PC-9 (cell line): ENCODE data around the gene GATAD2A. TPM values are rescaled to one million over a fixed set of nuclear protein-coding genes. Genes with fewer than 3 reads are reported as not detected.

ENCODE experiments used
- BruUV-seq: library from RNA; stranded (reverse); fragments of 400-500 nt; replicated peaks from 2 replicates; lab custom pipeline; 2021; lab: Mats Ljungman, UMichigan
- CTCF ChIA-PET: fragments of 300-600 bp; sonication (Branson Sonifier 250); formaldehyde crosslinking; loops from one replicate; lab custom pipeline; 2022; ENCODE audit warnings: antibody characterized with exemption; lab: Charles Lee
- POLR2A ChIA-PET: fragments of 300-600 bp; sonication (Branson Sonifier 250); formaldehyde crosslinking; loops from one replicate; lab custom pipeline; 2022; ENCODE audit warnings: antibody characterized with exemption; ENCODE audit not compliant: unreplicated experiment; lab: Charles Lee
- DNase-seq, 2 experiments: peaks; one replicate each; pipeline versions ENCODE4 v3.0.0 to v3.0.0-alpha.2; 2015 to 2022; ENCODE audit warnings: mixed read lengths in 1 of 2
- H2AFZ ChIP-seq: fragments of 200-600 bp; sonication (generic); 2 replicates; pipeline ENCODE4 v1.8.1; 2017; ENCODE audit warnings: antibody characterized with exemption
- H3F3A ChIP-seq: fragments of 200-600 bp; sonication (generic); 2 replicates; pipeline ENCODE4 v1.8.1; 2017; ENCODE audit warnings: antibody characterized with exemption, mild to moderate bottlenecking, low read depth; ENCODE audit not compliant: insufficient read depth
- H3K27ac ChIP-seq: fragments of 200-600 bp; sonication (generic); 2 replicates; pipeline ENCODE4 v1.6.1; 2016; ENCODE audit warnings: mixed run types
- H3K27me3 ChIP-seq: fragments of 200-600 bp; sonication (generic); 2 replicates; pipeline ENCODE4 v1.6.1; 2016; ENCODE audit warnings: low read depth, mixed run types; ENCODE audit not compliant: insufficient read depth
- H3K36me3 ChIP-seq: fragments of 200-600 bp; sonication (generic); 2 replicates; pipeline ENCODE4 v1.6.1; 2016; ENCODE audit warnings: low read depth, mixed run types
- H3K4me1 ChIP-seq: fragments of 200-600 bp; sonication (generic); replicated peaks from 2 replicates; pipeline ENCODE4 v1.6.1; 2016; ENCODE audit warnings: mixed run types; ENCODE audit not compliant: insufficient read depth
- H3K4me2 ChIP-seq: fragments of 200-600 bp; sonication (generic); 2 replicates; pipeline ENCODE4 v1.6.1; 2017; ENCODE audit warnings: mixed run types
- H3K4me3 ChIP-seq: fragments of 200-600 bp; sonication (generic); 2 replicates; pipeline ENCODE4 v1.6.1; 2016; ENCODE audit warnings: mixed run types
- H3K79me2 ChIP-seq: fragments of 200-600 bp; sonication (generic); 2 replicates; pipeline ENCODE4 v1.6.1; 2017; ENCODE audit warnings: low read depth, mixed run types
- H3K9me2 ChIP-seq: fragments of 200-600 bp; sonication (generic); 2 replicates; pipeline ENCODE4 v1.8.1; 2017; ENCODE audit warnings: mild to moderate bottlenecking; ENCODE audit not compliant: insufficient read depth
- H3K9me3 ChIP-seq: fragments of 200-600 bp; sonication (generic); 2 replicates; pipeline ENCODE4 v1.8.1; 2016; ENCODE audit warnings: low read depth; ENCODE audit not compliant: insufficient read depth
- H4K20me1 ChIP-seq: fragments of 200-600 bp; sonication (generic); 2 replicates; pipeline ENCODE4 v1.8.1; 2017; ENCODE audit not compliant: insufficient read depth
- EZH2 ChIP-seq: fragments of 200-600 bp; sonication (generic); IDR thresholded peaks from 2 replicates; pipeline ENCODE4 v1.8.0; 2017; ENCODE audit warnings: antibody characterized with exemption, low read depth
- intact Hi-C: fragments of 100-400 bp; cut with micrococcal nuclease; formaldehyde crosslinking; loops from one replicate; pipeline ENCODE4 v1.10.0; 2022; ENCODE audit not compliant: unreplicated experiment
- total RNA-seq: library from RNA; stranded (reverse); gene quantifications from 2 replicates; pipeline ENCODE4 v1.2.3, GENCODE V29; 2021
- TF ChIP-seq, protein P1 (sequence below): fragments of 200-600 bp; sonication (generic); conservative IDR thresholded peaks from 2 replicates; pipeline ENCODE4 v1.6.1; 2017; ENCODE audit warnings: mixed run types, antibody characterized with exemption, mild to moderate bottlenecking, moderate library complexity

GATAD2A gene
- total RNA-seq, 1 experiment from 2014 or later, result 129 TPM

DNA sequence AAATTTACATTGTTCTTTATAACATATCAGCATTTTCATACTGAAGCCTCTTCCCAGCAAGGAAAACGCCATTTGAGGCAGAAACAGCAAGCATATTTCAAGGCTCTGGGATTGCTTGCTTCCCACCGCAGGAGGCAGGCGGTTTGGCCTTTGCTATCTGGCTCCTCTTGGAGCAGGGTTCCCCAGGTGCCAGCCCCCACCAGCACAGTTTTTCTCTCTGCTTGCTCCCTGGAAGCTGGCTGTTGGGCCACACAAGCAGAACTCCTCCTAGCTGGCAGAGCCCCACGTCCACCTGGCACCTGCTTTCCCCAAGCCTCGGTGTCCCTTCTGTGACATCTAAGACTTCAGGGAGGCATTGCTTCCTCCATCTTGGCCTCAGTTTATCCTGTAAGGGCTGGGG, 16.7 kb downstream of the GATAD2A start:
- Histone ChIP-seq H3K4me1 (no peaks in the 10 kb centered on the region), H3K27ac (no peak overlapping the region), H3K4me3 (no peak overlapping the region), H3F3A (peaks cover 7% of the 10 kb centered on the region), H3K4me2 (no peak overlapping the region), H3K36me3 (no peaks in the 10 kb centered on the region), H4K20me1 (peaks cover 97% of the 10 kb centered on the region), H2AFZ (no peak overlapping the region), H3K79me2 (peaks cover 98% of the 10 kb centered on the region), H3K27me3 (no peaks in the 10 kb centered on the region), H3K9me2 (no peaks in the 10 kb centered on the region), H3K9me3 (no peaks in the 10 kb centered on the region)
- intact Hi-C loops, result no loop called here
- no TSS peak for BruUV-seq
- POLR2A ChIA-PET, result no interaction called here
- CTCF ChIA-PET, result no interaction called here
- TF ChIP-seq EZH2, result no peak
- DNase-seq, result no peak

DNA sequence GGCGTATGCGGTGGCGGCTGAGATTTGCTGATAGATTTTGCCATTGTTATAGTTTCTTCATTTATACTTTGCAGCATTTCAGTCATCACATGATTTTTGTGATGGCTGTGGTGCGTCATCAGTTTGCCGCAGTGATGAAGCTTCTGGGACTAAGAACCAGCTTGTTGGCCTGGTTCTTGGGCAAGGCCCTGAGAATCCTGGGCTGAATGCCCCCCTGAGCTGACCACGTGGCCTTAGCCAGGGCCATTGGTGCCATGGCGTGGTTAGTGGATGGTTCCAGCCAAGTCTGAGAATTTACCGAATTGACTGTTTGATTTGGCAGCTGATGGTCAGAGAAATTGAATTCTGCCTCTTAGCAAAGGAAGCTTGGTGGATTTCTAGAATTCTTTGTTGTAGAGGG, 17.8 kb downstream of the GATAD2A start:
- Histone ChIP-seq H3K36me3 (no peaks in the 10 kb centered on the region), H4K20me1 (peaks cover 97% of the 10 kb centered on the region), H3K27ac (no peak overlapping the region), H3K4me1 (no peaks in the 10 kb centered on the region), H3K27me3 (no peaks in the 10 kb centered on the region), H3K9me3 (no peaks in the 10 kb centered on the region), H3K79me2 (peaks cover 98% of the 10 kb centered on the region), H3F3A (peaks cover 7% of the 10 kb centered on the region), H2AFZ (no peak overlapping the region), H3K4me3 (no peak overlapping the region), H3K9me2 (no peaks in the 10 kb centered on the region), H3K4me2 (no peak overlapping the region)
- intact Hi-C loops, result no loop called here
- TF ChIP-seq, protein P1, sequence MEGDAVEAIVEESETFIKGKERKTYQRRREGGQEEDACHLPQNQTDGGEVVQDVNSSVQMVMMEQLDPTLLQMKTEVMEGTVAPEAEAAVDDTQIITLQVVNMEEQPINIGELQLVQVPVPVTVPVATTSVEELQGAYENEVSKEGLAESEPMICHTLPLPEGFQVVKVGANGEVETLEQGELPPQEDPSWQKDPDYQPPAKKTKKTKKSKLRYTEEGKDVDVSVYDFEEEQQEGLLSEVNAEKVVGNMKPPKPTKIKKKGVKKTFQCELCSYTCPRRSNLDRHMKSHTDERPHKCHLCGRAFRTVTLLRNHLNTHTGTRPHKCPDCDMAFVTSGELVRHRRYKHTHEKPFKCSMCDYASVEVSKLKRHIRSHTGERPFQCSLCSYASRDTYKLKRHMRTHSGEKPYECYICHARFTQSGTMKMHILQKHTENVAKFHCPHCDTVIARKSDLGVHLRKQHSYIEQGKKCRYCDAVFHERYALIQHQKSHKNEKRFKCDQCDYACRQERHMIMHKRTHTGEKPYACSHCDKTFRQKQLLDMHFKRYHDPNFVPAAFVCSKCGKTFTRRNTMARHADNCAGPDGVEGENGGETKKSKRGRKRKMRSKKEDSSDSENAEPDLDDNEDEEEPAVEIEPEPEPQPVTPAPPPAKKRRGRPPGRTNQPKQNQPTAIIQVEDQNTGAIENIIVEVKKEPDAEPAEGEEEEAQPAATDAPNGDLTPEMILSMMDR, result no peak
- TF ChIP-seq EZH2, result no peak
- ChIA-PET CTCF (no interaction called here), POLR2A (interaction anchor here (0.6 kb wide), 1 partner anchor 14 kb away, joined by 4 read pairs; no protein-coding TSS in a partner anchor)
- BruUV-seq, result no TSS peak
- no peak for DNase-seq

DNA sequence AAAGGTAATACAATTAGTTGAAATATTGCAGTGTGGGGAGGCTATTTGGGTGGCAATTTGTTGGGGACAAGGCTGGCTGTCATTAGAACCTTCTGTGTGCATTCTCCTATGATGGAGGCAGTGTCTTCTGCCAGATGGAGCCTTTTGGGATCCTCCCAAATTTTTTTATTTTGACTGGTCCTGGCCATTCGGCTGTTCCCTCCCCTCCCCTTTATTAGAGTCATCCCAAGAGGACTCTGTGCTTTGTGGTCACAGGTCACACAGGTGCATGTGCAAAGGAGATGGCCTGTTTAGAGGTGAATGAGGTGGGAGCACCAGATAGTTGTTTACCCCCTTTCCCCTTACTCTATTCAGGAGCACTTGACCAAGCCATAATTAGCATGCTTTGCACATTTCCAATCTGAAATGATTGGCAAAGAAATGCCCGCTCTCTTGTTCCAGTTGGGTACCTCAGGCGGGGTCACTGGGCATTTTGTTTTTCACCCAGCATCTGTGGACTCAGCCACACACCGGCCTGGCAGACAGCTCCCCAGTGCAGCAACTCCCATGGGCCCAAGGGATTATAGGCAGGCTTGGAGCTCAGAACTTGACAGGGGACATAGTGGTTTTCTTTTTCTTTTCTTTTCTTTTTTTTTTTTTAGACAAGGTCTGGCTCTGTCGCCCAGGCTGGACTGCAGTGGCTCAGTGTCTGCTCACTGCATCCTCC, 19.8 kb downstream of the GATAD2A start:
- intact Hi-C loops, result no loop called here
- Histone ChIP-seq H3K79me2 (peaks cover 100% of the 10 kb centered on the region), H3F3A (peaks cover 7% of the 10 kb centered on the region), H4K20me1 (peaks cover 100% of the 10 kb centered on the region), H3K9me3 (no peaks in the 10 kb centered on the region), H3K27me3 (no peaks in the 10 kb centered on the region), H2AFZ (no peak overlapping the region), H3K9me2 (no peaks in the 10 kb centered on the region), H3K4me1 (no peaks in the 10 kb centered on the region), H3K4me2 (no peak overlapping the region), H3K36me3 (no peaks in the 10 kb centered on the region), H3K27ac (no peak overlapping the region), H3K4me3 (no peak overlapping the region)
- ChIA-PET CTCF (no interaction called here), POLR2A (no interaction called here)
- no TSS peak for BruUV-seq
- TF ChIP-seq, protein P1, result no peak
- TF ChIP-seq EZH2, result no peak
- no peak for DNase-seq
